ENCODE data around the gene RRP15.

Gene RRP15

GRCh38 chr1:218374401-218375353, 89.6 kb downstream of the RRP15 start:
- peaks cover 22% of the 10 kb centered on the region for H3K4me1 ChIP-seq (ENCODE audit: low read length)
- no peaks in the 10 kb centered on the region for H4K20me1 ChIP-seq (ENCODE audit: insufficient read depth, low read length)
- no peaks in the 10 kb centered on the region for H3K27me3 ChIP-seq (ENCODE audit: low read depth, low read length)
- H3K27ac ChIP-seq (ENCODE audit: low read length): no peak overlapping the region
- no peak overlapping the region for H3K4me2 ChIP-seq (ENCODE audit: low read length)
- no peaks in the 10 kb centered on the region for H3K79me2 ChIP-seq (ENCODE audit: low read length)
- TF ChIP-seq CTCF (IDR thresholded peaks at IDR 0.05; ENCODE audit: low read depth, low read length) (no peak), EZH2phosphoT487 (IDR thresholded peaks at IDR 0.05; ENCODE audit: low read depth) (no peak)
- no peak overlapping the region for H2AFZ ChIP-seq (ENCODE audit: low read depth, low read length)
- H3K4me3 ChIP-seq (ENCODE audit: low read length): no peak overlapping the region
- H3K9me3 ChIP-seq (ENCODE audit: insufficient read depth, low read length): no peaks in the 10 kb centered on the region
- no peaks in the 10 kb centered on the region for H3K36me3 ChIP-seq (replicated peaks; ENCODE audit: low read depth, low read length)
- no peak overlapping the region for H3K9ac ChIP-seq (ENCODE audit: low read length)

- Histone ChIP-seq H3K9ac (ENCODE audit: low read length) (no peak overlapping the region), H2AFZ (ENCODE audit: low read depth, low read length) (no peak overlapping the region), H3K27me3 (ENCODE audit: low read depth, low read length) (no peaks in the 10 kb centered on the region), H4K20me1 (ENCODE audit: insufficient read depth, low read length) (no peaks in the 10 kb centered on the region), H3K4me1 (ENCODE audit: low read length) (peaks cover 22% of the 10 kb centered on the region), H3K79me2 (ENCODE audit: low read length) (no peaks in the 10 kb centered on the region), H3K27ac (ENCODE audit: low read length) (no peak overlapping the region), H3K36me3 (replicated peaks; ENCODE audit: low read depth, low read length) (no peaks in the 10 kb centered on the region), H3K4me3 (ENCODE audit: low read length) (no peak overlapping the region; the same call in 1 of the 2 replicates), H3K9me3 (ENCODE audit: insufficient read depth, low read length) (no peaks in the 10 kb centered on the region), H3K4me2 (ENCODE audit: low read length) (peak overlapping the region; percentile 39)
- no peak for TF ChIP-seq CTCF (IDR thresholded peaks at IDR 0.05; ENCODE audit: low read depth, low read length)
- TF ChIP-seq EZH2phosphoT487 (IDR thresholded peaks at IDR 0.05; ENCODE audit: low read depth): no peak
Measured at GRCh38 chr1:218376722-218377121, 91.6 kb downstream of the RRP15 start.

GRCh38 chr1:218377143-218377660, 92.1 kb downstream of the RRP15 start:
- no peak overlapping the region for H2AFZ ChIP-seq (ENCODE audit: low read depth, low read length)
- H3K27me3 ChIP-seq (ENCODE audit: low read depth, low read length): no peaks in the 10 kb centered on the region
- H3K4me3 ChIP-seq (ENCODE audit: low read length): no peak overlapping the region; the same call in 1 of the 2 replicates
- H3K9ac ChIP-seq (ENCODE audit: low read length): no peak overlapping the region
- no peaks in the 10 kb centered on the region for H3K79me2 ChIP-seq (ENCODE audit: low read length)
- peak overlapping the region; percentile 39 for H3K4me2 ChIP-seq (ENCODE audit: low read length)
- TF ChIP-seq EZH2phosphoT487 (IDR thresholded peaks at IDR 0.05; ENCODE audit: low read depth) (no peak), CTCF (IDR thresholded peaks at IDR 0.05; ENCODE audit: low read depth, low read length) (no peak)
- no peaks in the 10 kb centered on the region for H3K9me3 ChIP-seq (ENCODE audit: insufficient read depth, low read length)
- no peak overlapping the region for H3K27ac ChIP-seq (ENCODE audit: low read length)
- no peaks in the 10 kb centered on the region for H3K36me3 ChIP-seq (replicated peaks; ENCODE audit: low read depth, low read length)
- H3K4me1 ChIP-seq (ENCODE audit: low read length): peaks cover 22% of the 10 kb centered on the region
- H4K20me1 ChIP-seq (ENCODE audit: insufficient read depth, low read length): no peaks in the 10 kb centered on the region
